ENCODE results near the gene CAPN8. TPM values are rescaled to one million over a fixed set of nuclear protein-coding genes. Genes with fewer than 3 reads are reported as not detected.

CAPN8 gene
- total RNA-seq, 1 experiment from 2014 or later = 0.54 TPM

- Histone ChIP-seq H2AFZ (ENCODE audit: low read depth, low read length, poor library complexity, severe bottlenecking) (no peak overlapping the region), H3K9me2 (ENCODE audit: insufficient read depth) (no peaks in the 10 kb centered on the region), H4K20me1 (ENCODE audit: insufficient read depth) (no peaks in the 10 kb centered on the region), H3K36me3 (ENCODE audit: control insufficient read depth in 1 of 2, insufficient read depth in 2 of 2, low read length in 2 of 2) (no peaks in the 10 kb centered on the region), H3K27ac (ENCODE audit: low read depth, low read length) (peak overlapping the region; percentile 87), H3K4me1 (ENCODE audit: control insufficient read depth in 1 of 2, insufficient read depth in 2 of 2, low read length in 2 of 2) (peaks cover 40 to 80% of the 10 kb centered on the region in 2 experiments), H3K9me3 (ENCODE audit: control insufficient read depth in 1 of 2, insufficient read depth in 1 of 2, low read depth in 1 of 2, low read length in 2 of 2) (no peaks in the 10 kb centered on the region), H3K27me3 (ENCODE audit: insufficient read depth, low read length) (no peaks in the 10 kb centered on the region), H3K9ac (ENCODE audit: low read length) (peak overlapping the region; percentile 73), H3K79me2 (ENCODE audit: insufficient read depth, low read length) (no peaks in the 10 kb centered on the region), H3K4me3 (replicated peaks in 1 of 2; ENCODE audit: low read depth in 1 of 2, low read length in 2 of 2) (peak overlapping the region; percentile 25 to 53), H3K4me2 (ENCODE audit: low read length) (peak overlapping the region; percentile 89)
- BruUV-seq (replicated peaks) = TSS peak; percentile 70
- ChIA-PET CTCF (interaction anchor here (0.6 to 1.7 kb wide), 6 partner anchors 11 to 903 kb away, joined by 3 to 10 read pairs (median 4); partner anchors contain the start of gene CAPN2), RAD21 (ENCODE audit: low non-redundant PET in 1 of 2, low total read pairs in 2 of 2, uncharacterized antibody in 2 of 2, unreplicated experiment in 2 of 2) (interaction anchor here in 1 of 2 experiments (0.9 kb wide), 1 partner anchor 71 kb away, joined by 3 read pairs; no protein-coding TSS in a partner anchor), POLR2A (interaction anchor here (0.6 to 2.4 kb wide), 12 partner anchors 8 to 412 kb away, joined by 3 to 9 read pairs (median 4); partner anchors contain the start of gene CAPN2)
- ATAC-seq (peak; percentile 79), DNase-seq (ENCODE audit: low read depth, low spot score) (peak; percentile 90)
- intact Hi-C loops (cut with micrococcal nuclease) = loop anchor here (5.0 kb wide), 1 partner anchor 146 kb away; the partner anchor contains the start of gene TP53BP2
- no peak for TF ChIP-seq MAX (IDR thresholded peaks at IDR 0.05)
- no peak for TF ChIP-seq SRF (IDR thresholded peaks at IDR 0.05; ENCODE audit: low read depth)
- TF ChIP-seq EGR1 (IDR thresholded peaks at IDR 0.05; ENCODE audit: low read depth) = no peak
- no peak for TF ChIP-seq ZFX (IDR thresholded peaks at IDR 0.05)
- no peak for TF ChIP-seq ATF3 (IDR thresholded peaks at IDR 0.05)
- TF ChIP-seq ELF1 (IDR thresholded peaks at IDR 0.05; ENCODE audit: borderline replicate concordance, low read depth) = no peak
- TF ChIP-seq POLR2AphosphoS5 (IDR thresholded peaks at IDR 0.05; ENCODE audit: low read depth, low read length) = peak; percentile 39
- TF ChIP-seq SP1 (IDR thresholded peaks at IDR 0.05; ENCODE audit: low read depth) = no peak
- TF ChIP-seq EZH2 (IDR thresholded peaks at IDR 0.05) = no peak
- TF ChIP-seq FOSL1 (IDR thresholded peaks at IDR 0.05; ENCODE audit: low read depth) = no peak
- TF ChIP-seq POLR2A (IDR thresholded peaks at IDR 0.05; ENCODE audit: borderline replicate concordance, extremely low read depth, insufficient read depth, insufficient read length) = no peak
- TF ChIP-seq TCF7L2 (IDR thresholded peaks at IDR 0.05; ENCODE audit: borderline replicate concordance, extremely low read depth, insufficient read depth, insufficient read length) = no peak
- TF ChIP-seq CTCF (IDR thresholded peaks at IDR 0.05 in 2 of 3, conservative IDR thresholded peaks at IDR 0.05 in 1 of 3; ENCODE audit: borderline replicate concordance in 1 of 3, insufficient read depth in 1 of 3, low read depth in 2 of 3, low read length in 2 of 3) = no peak
- peak; percentile 43 for TF ChIP-seq YY1 (IDR thresholded peaks at IDR 0.05; ENCODE audit: extremely low read depth, insufficient replicate concordance, low read depth, low read length)
- TF ChIP-seq ZNF274 (IDR thresholded peaks at IDR 0.05; ENCODE audit: low read depth, low read length) = no peak
Observed at GRCh38 chr1:223700942-223701637, 35.6 kb upstream of the CAPN8 start.
